Effector memory CD4-positive, alpha-beta T cell (primary cell): Measurements from ENCODE around the gene MTG1.
"Not testable (repeated sequence)": the region's sequence is repeated elsewhere in the genome, so short reads cannot be mapped to it uniquely, and the experiment has no call there.

ENCODE experiments used
- DNase-seq, 3 donors: peaks; one replicate each; pipeline ENCODE4 v3.0.0-alpha.2; 2020
- H3K27ac ChIP-seq: 2 replicates; pipeline ENCODE4 v1.7.0; 2013; ENCODE audit warnings: mild to moderate bottlenecking, low read length, moderate library complexity; ENCODE audit not compliant: insufficient read depth, poor library complexity, severe bottlenecking
- H3K27me3 ChIP-seq: replicated peaks from 2 replicates; pipeline ENCODE4 v1.7.0; 2013; ENCODE audit warnings: mild to moderate bottlenecking, low read length; ENCODE audit not compliant: insufficient read depth, control insufficient read depth, poor library complexity, severe bottlenecking
- H3K36me3 ChIP-seq: 2 replicates; pipeline ENCODE4 v1.7.0; 2013; ENCODE audit warnings: mild to moderate bottlenecking, low read length, moderate library complexity; ENCODE audit not compliant: control insufficient read depth, insufficient read depth
- H3K4me1 ChIP-seq: 2 replicates; pipeline ENCODE4 v1.7.0; 2013; ENCODE audit warnings: low read length, mild to moderate bottlenecking; ENCODE audit not compliant: control insufficient read depth, insufficient read depth, poor library complexity, severe bottlenecking
- H3K4me3 ChIP-seq: 2 replicates; pipeline ENCODE4 v1.7.0; 2013; ENCODE audit warnings: low read length, low read depth, mild to moderate bottlenecking; ENCODE audit not compliant: insufficient read depth, poor library complexity, severe bottlenecking
- H3K9me3 ChIP-seq: 2 replicates; pipeline ENCODE4 v1.7.0; 2013; ENCODE audit warnings: mild to moderate bottlenecking, low read length, moderate library complexity; ENCODE audit not compliant: control insufficient read depth

MTG1 gene

DNA sequence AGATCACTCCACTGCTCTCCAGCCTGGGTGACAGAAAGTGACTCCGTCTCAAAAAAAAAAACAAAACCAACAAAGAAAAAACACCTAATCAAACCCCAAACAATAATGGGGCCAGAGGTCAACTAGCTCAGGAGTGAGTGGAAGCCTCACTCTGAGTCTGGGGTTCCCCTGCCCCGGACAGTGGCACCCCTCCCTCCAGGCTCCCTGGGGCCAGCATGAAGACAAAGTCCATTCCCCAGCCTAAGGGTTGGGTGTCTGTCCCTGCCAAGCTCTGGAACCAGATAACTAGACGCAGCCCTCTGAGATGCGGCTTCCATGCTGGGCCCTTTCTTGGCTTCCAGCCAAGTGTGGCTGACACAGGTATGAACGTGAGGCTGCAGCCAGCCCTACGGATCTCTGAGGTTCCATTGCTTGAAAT, 34.4 kb upstream of the MTG1 start:
- peaks cover 9% of the 10 kb centered on the region for H3K4me1 ChIP-seq
- peak in 2 of 3 donors; percentile 21 to 34 for DNase-seq

DNA sequence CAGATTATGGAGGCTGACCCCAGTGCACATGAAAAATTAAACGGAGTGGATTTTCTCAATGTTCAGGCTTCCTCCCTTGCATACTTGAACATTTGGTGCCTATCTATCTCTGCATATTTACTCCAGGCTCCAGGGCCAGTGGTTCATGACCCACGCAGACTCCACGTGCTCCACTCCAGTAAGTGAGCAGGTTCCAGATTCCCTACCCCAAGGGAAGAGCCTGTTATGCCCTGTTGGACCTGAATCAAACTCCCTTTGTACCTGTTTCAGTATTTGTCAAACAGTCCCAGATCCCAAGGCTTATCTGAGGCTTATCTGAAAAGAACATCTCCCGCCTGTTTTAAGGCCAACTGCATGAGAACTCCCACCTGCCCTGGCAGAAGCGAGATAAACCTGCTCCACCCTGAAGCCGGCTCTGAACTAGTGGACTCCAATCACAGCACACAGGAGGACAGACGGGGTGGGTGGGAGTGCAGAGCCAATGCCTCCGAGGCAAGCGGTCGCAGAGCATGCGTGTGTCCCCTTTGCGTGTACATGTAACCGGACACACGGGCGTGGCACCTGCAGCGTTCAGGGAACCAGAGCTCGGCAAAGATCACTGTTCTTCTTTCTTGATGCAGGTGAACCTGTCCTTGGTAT, 33.9 kb upstream of the MTG1 start:
- Histone ChIP-seq H3K36me3 (peaks cover 5% of the 10 kb centered on the region), H3K4me3 (no peak overlapping the region), H3K27ac (no peak overlapping the region), H3K4me1 (peaks cover 9% of the 10 kb centered on the region), H3K27me3 (no peaks in the 10 kb centered on the region), H3K9me3 (no peaks in the 10 kb centered on the region)
- no peak for DNase-seq

More for the DNA sequence above, 34.4 kb upstream of the MTG1 start:
- H3K4me3 ChIP-seq, result no peak overlapping the region
- peaks cover under 1% of the 10 kb centered on the region for H3K36me3 ChIP-seq
- H3K27ac ChIP-seq, result no peak overlapping the region
- H3K9me3 ChIP-seq, result no peaks in the 10 kb centered on the region
- H3K27me3 ChIP-seq, result no peaks in the 10 kb centered on the region

DNA sequence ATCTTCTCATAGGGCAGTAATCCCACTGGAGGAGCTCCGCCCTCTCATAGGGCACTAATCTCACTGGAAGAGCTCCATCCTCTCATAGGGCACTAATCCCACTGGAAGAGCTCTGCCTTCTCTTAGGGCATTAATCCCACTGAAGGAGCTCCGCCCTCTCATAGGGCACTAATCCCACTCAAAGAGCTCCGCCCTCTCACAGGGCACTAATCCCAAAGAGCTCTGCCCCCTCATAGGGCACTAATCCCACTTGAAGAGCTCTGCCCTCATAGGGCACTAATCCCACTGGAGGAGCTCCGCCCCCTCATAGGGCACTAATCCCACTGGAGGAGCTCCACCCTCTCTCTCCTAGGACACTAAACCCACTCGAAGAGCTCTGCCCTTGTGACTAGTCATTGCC, 32.7 kb upstream of the MTG1 start:
- H3K9me3 ChIP-seq, result no peaks in the 10 kb centered on the region
- no peak for DNase-seq
- no peaks in the 10 kb centered on the region for H3K27me3 ChIP-seq
- H3K4me3 ChIP-seq, result no peak overlapping the region
- H3K36me3 ChIP-seq, result peaks cover 17% of the 10 kb centered on the region
- H3K4me1 ChIP-seq, result peaks cover 9% of the 10 kb centered on the region
- H3K27ac ChIP-seq, result no peak overlapping the region

- Histone ChIP-seq H3K27me3 (no peaks in the 10 kb centered on the region), H3K27ac (no peak overlapping the region), H3K36me3 (peaks cover 23% of the 10 kb centered on the region), H3K9me3 (no peaks in the 10 kb centered on the region), H3K4me3 (no peak overlapping the region), H3K4me1 (peaks cover 5% of the 10 kb centered on the region)
- no peak for DNase-seq
Observed at GRCh38 chr10:133361773-133362441, 32.0 kb upstream of the MTG1 start.

DNA sequence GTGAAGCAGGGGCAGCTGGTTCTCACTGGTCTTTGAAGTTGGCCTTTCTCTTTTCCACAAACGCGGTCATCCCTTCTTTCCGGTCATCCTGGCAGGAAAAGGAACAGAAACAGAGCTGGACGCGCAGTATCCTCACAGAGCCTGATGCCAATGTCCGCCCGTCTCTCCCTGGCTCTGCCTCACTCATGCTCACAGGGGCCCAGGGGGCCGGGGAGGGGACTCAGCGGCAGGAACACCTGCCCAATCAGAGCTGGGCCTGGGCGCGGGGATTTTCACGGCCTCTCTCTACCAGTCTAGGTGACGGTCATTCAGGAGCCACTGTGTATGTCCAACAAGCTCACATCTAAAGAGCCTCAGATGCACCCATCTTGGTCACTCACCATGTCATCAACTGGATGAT, 31.1 kb upstream of the MTG1 start:
- Histone ChIP-seq H3K4me3 (no peak overlapping the region), H3K27me3 (no peaks in the 10 kb centered on the region), H3K9me3 (no peaks in the 10 kb centered on the region), H3K36me3 (peaks cover 24% of the 10 kb centered on the region), H3K4me1 (no peaks in the 10 kb centered on the region), H3K27ac (no peak overlapping the region)
- no peak for DNase-seq

DNA sequence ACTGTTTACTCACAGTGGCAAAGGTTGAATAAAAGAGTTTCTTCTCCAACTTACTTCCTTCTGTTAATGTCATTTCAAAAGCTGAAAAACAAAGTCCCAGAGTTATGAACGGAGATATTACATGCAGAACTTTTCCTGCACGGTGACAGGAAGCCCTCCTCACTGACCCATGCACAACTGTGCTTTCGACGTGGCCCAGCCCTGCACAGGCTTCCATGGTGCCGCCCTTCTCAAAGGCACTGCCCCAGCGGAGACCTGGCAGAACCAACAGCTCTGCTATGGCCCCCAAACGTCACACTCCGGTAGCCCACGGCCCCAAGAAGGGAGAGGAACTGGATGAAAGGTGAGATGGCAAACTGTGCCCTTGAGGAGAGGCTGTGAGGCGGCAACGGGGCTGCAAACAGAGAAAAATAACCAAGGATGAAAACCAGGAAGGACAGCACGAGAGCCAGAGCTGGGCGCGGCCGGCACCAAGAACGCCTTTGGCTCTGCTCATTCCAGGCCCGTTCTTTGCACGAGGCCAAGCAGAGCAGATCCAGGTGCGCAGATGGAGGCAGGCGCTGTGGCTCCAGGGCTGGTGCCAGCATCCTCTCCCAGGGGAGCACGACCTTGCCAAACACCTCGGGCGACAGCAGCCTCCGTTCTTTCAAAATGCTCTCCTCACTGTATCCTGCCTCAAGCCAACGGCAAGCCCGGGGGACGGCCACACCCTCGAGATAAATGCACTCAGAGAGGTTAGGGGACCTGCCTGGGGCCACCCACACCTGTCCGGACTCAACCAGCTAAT, 29.1 kb upstream of the MTG1 start:
- H3K36me3 ChIP-seq, result peaks cover 36% of the 10 kb centered on the region
- H3K27me3 ChIP-seq, result no peaks in the 10 kb centered on the region
- no peaks in the 10 kb centered on the region for H3K9me3 ChIP-seq
- DNase-seq, result no peak
- H3K4me1 ChIP-seq, result no peaks in the 10 kb centered on the region
- H3K4me3 ChIP-seq, result no peak overlapping the region
- no peak overlapping the region for H3K27ac ChIP-seq

DNA sequence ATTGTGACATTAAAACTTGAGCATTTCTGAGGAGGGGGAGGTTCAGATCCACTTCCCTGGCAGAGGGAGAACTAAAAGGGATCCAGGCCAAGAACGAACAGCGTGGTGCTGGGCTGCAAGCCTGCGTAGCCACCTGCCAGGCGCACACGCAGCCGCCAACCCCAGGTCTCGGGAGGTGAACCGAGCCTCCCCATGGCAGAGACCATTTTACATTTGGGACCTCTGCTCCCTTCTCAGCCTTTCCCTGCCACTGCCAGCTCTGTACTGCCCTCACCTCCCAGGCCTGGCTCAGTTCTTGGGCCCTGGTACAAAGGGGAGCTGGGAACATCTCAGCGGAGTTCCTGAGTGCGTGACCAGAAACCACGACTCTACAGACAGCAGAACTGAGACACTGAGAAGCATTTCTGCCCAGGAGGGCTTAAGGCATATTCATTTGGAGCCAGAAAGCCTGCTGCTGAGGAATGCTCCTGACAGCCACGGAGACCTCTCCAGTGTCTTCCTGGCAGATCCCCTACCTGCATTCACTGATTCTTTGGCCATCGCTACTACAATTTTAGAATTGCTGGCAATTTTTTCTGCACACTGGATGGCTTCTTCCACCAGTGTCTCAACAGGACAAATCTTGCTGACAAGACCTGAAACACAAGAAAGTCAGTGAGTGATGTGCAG, 28.4 kb upstream of the MTG1 start:
- Histone ChIP-seq H3K4me1 (no peaks in the 10 kb centered on the region), H3K27ac (no peak overlapping the region), H3K36me3 (peaks cover 44% of the 10 kb centered on the region), H3K4me3 (no peak overlapping the region), H3K27me3 (no peaks in the 10 kb centered on the region), H3K9me3 (no peaks in the 10 kb centered on the region)
- DNase-seq, result no peak

GRCh38 chr10:133366130-133366478, 27.9 kb upstream of the MTG1 start:
- H3K27ac ChIP-seq, result no peak overlapping the region
- no peak for DNase-seq
- no peak overlapping the region for H3K4me3 ChIP-seq
- no peaks in the 10 kb centered on the region for H3K9me3 ChIP-seq
- no peaks in the 10 kb centered on the region for H3K27me3 ChIP-seq
- peaks cover 44% of the 10 kb centered on the region for H3K36me3 ChIP-seq
- H3K4me1 ChIP-seq, result no peaks in the 10 kb centered on the region

DNA sequence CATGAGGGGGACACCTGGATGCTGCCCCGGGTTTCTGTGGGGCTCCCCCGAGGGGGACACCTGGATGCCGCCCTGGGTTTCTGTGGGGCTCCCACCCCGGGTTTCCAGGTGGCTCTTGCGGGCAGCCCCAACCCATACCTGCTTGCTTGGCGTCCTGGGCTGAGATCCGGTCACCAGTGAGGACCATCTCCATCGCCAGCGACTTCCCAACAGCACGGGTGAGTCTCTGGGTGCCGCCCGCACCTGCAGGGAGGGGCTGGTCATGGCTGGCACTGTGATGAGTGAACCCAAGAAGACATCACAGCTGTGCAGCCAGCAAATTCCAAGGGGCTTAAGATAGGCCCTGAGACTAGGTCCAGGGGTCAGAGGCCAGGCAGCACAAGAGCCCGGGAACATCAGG, 27.2 kb upstream of the MTG1 start:
- Histone ChIP-seq H3K27ac (no peak overlapping the region), H3K9me3 (no peaks in the 10 kb centered on the region), H3K4me3 (no peak overlapping the region), H3K27me3 (no peaks in the 10 kb centered on the region), H3K36me3 (peaks cover 44% of the 10 kb centered on the region), H3K4me1 (no peaks in the 10 kb centered on the region)
- no peak for DNase-seq

- peaks cover 44% of the 10 kb centered on the region for H3K36me3 ChIP-seq
- H3K4me1 ChIP-seq, DNase-seq, H3K27ac ChIP-seq, H3K27me3 ChIP-seq, H3K9me3 ChIP-seq, H3K4me3 ChIP-seq: not testable (repeated sequence)
Observed at GRCh38 chr10:133367461-133367860, 26.5 kb upstream of the MTG1 start.
